Natural killer cell (primary cell): ENCODE data around the gene VOPP1. TPM values are rescaled to one million over a fixed set of nuclear protein-coding genes. Genes with fewer than 3 reads are reported as not detected.
"Not testable (repeated sequence)": the region's sequence is repeated elsewhere in the genome, so short reads cannot be mapped to it uniquely, and the experiment has no call there.

ENCODE experiments used
- ATAC-seq, 3 donors: fragments of 150-1000 bp in 2 of 3; fragments of 200-7000 bp in 1 of 3; cut with Tn5 transposase; 1 replicate in 1 of 3; 2 replicates in 2 of 3; pipeline ENCODE4 v1.10.0; 2021; ENCODE audit warnings: mild to moderate bottlenecking in 2 of 3, moderate library complexity in 2 of 3
- DNase-seq, 2 donors: peaks; one replicate each; pipeline versions ENCODE4 v3.0.0 to v3.0.0-alpha.2; 2013 to 2021; ENCODE audit warnings: mixed read lengths in 1 of 2
- H3K27ac ChIP-seq: one replicate; pipeline ENCODE4 v1.5.1; 2013; ENCODE audit warnings: mild to moderate bottlenecking, low read length
- H3K27me3 ChIP-seq: one replicate; pipeline ENCODE4 v1.6.1; 2013; ENCODE audit warnings: low read length; ENCODE audit not compliant: control insufficient read depth, insufficient read depth
- H3K36me3 ChIP-seq: one replicate; pipeline ENCODE4 v1.6.1; 2013; ENCODE audit warnings: low read length; ENCODE audit not compliant: control insufficient read depth, insufficient read depth
- H3K4me1 ChIP-seq: one replicate; pipeline ENCODE4 v1.6.1; 2013; ENCODE audit warnings: low read length; ENCODE audit not compliant: control insufficient read depth, insufficient read depth
- H3K4me3 ChIP-seq: one replicate; pipeline ENCODE4 v1.5.1; 2013; ENCODE audit warnings: low read length
- H3K9me3 ChIP-seq: one replicate; pipeline ENCODE4 v1.6.1; 2013; ENCODE audit warnings: low read length; ENCODE audit not compliant: control insufficient read depth, insufficient read depth
- H3K27ac Mint-ChIP-seq, 2 donors: one replicate each; pipeline ENCODE4 v1.8.0; 2022; ENCODE audit warnings: mild to moderate bottlenecking in 2 of 2, mixed read lengths in 2 of 2, moderate library complexity in 1 of 2
- H3K27me3 Mint-ChIP-seq, 2 donors: one replicate each; pipeline ENCODE4 v1.8.0; 2022; ENCODE audit warnings: low read depth in 2 of 2, mixed read lengths in 2 of 2
- H3K36me3 Mint-ChIP-seq: one replicate; pipeline ENCODE4 v1.8.0; 2022; ENCODE audit warnings: mixed read lengths
- H3K4me1 Mint-ChIP-seq, 2 donors: one replicate each; pipeline ENCODE4 v1.8.0; 2022; ENCODE audit warnings: mixed read lengths in 2 of 2
- H3K4me3 Mint-ChIP-seq: one replicate; pipeline ENCODE4 v1.8.0; 2022; ENCODE audit warnings: mild to moderate bottlenecking, moderate library complexity, mixed read lengths
- H3K9me3 Mint-ChIP-seq, 2 donors: one replicate each; pipeline ENCODE4 v1.8.0; 2022; ENCODE audit warnings: mixed read lengths in 2 of 2
- CTCF ChIP-seq: fragments of 200-600 bp; IDR thresholded peaks from one replicate; pipeline ENCODE4 v1.8.0; 2022; ENCODE audit warnings: antibody characterized with exemption
- WGBS: methylation state at CpG from one replicate; pipeline ENCODE4 v1.1.7; 2013; ENCODE audit warnings: missing lambda C conversion rate; ENCODE audit not compliant: insufficient coverage; 5-methylcytosine and 5-hydroxymethylcytosine counted together
- intact Hi-C: fragments of 100-400 bp; cut with micrococcal nuclease; formaldehyde crosslinking; loops from one replicate; pipeline ENCODE4 v1.14.2; 2022
- total RNA-seq, 4 donors: library from RNA; stranded (reverse); fragments of 120-200 nt in 1 of 4; gene quantifications; one replicate each; pipeline versions ENCODE4 v1.2.3 to v1.2.4, GENCODE V29; 2013 to 2022

The VOPP1 gene
- total RNA-seq, 3 donors from 2014 or later (not counting 1 experiment from before 2014, with no cell fraction given): 79.3 to 115 (median 110) TPM

GRCh38 chr7:55512635-55513191, 59.6 kb downstream of the VOPP1 start:
- Histone ChIP-seq H3K36me3 (peaks cover 31% of the 10 kb centered on the region), H3K4me1 (peaks cover 19% of the 10 kb centered on the region), H3K27ac (no peak overlapping the region), H3K9me3 (no peaks in the 10 kb centered on the region), H3K27me3 (no peaks in the 10 kb centered on the region), H3K4me3 (no peak overlapping the region)
- no peak overlapping the region for H3K4me3 Mint-ChIP-seq
- ATAC-seq (no peak), DNase-seq (no peak)
- peaks cover 48 to 50% of the 10 kb centered on the region in 2 donors for H3K4me1 Mint-ChIP-seq
- H3K9me3 Mint-ChIP-seq: no peaks in the 10 kb centered on the region
- WGBS: 97% methylated on average over 10 of the region's 10 CpGs
- no peak for TF ChIP-seq CTCF
- no peaks in the 10 kb centered on the region for H3K27me3 Mint-ChIP-seq
- H3K36me3 Mint-ChIP-seq: peaks cover 2% of the 10 kb centered on the region
- intact Hi-C loops: no loop called here
- H3K27ac Mint-ChIP-seq: peak overlapping the region in 1 of 2 donors; percentile 20

GRCh38 chr7:55510621-55511020, 61.7 kb downstream of the VOPP1 start:
- 98% methylated on average over 3 of the region's 3 CpGs for WGBS
- no peak for TF ChIP-seq CTCF
- Mint-ChIP-seq H3K36me3 (no peaks in the 10 kb centered on the region), H3K4me3 (no peak overlapping the region), H3K27me3 (no peaks in the 10 kb centered on the region), H3K27ac (peak overlapping the region in 1 of 2 donors; percentile 7), H3K4me1 (peaks cover 37 to 45% of the 10 kb centered on the region in 2 donors), H3K9me3 (no peaks in the 10 kb centered on the region)
- Histone ChIP-seq H3K4me3 (no peak overlapping the region), H3K4me1 (peaks cover 8% of the 10 kb centered on the region), H3K9me3 (no peaks in the 10 kb centered on the region), H3K36me3 (peaks cover 17% of the 10 kb centered on the region), H3K27ac (no peak overlapping the region), H3K27me3 (no peaks in the 10 kb centered on the region)
- DNase-seq (no peak), ATAC-seq (no peak)
- intact Hi-C loops: no loop called here

GRCh38 chr7:55510206-55510605, 62.1 kb downstream of the VOPP1 start:
- not testable (repeated sequence) for H3K36me3 Mint-ChIP-seq
- WGBS: no CpG with 5 or more reads among the region's 1 CpG

GRCh38 chr7:55509322-55509721, 63.0 kb downstream of the VOPP1 start:
- H3K4me3 ChIP-seq: no peak overlapping the region
- no peaks in the 10 kb centered on the region for H3K4me1 ChIP-seq
- TF ChIP-seq CTCF: no peak
- intact Hi-C loops: no loop called here
- no CpG with 5 or more reads among the region's 1 CpG for WGBS
- peaks cover 14% of the 10 kb centered on the region for H3K36me3 ChIP-seq
- no peaks in the 10 kb centered on the region for H3K9me3 Mint-ChIP-seq
- no peak overlapping the region for H3K27ac ChIP-seq
- H3K4me3 Mint-ChIP-seq: no peak overlapping the region
- H3K27ac Mint-ChIP-seq: peak overlapping the region in 1 of 2 donors; percentile 49
- H3K36me3 Mint-ChIP-seq: no peaks in the 10 kb centered on the region
- H3K9me3 ChIP-seq: no peaks in the 10 kb centered on the region
- ATAC-seq (no peak), DNase-seq (no peak)
- H3K27me3 ChIP-seq: no peaks in the 10 kb centered on the region
- no peaks in the 10 kb centered on the region for H3K27me3 Mint-ChIP-seq
- peaks cover 47 to 52% of the 10 kb centered on the region in 2 donors for H3K4me1 Mint-ChIP-seq

More at GRCh38 chr7:55510206-55510605, 62.1 kb downstream of the VOPP1 start:
- H3K36me3 ChIP-seq: peaks cover 13% of the 10 kb centered on the region
- H3K27me3 Mint-ChIP-seq, H3K27ac ChIP-seq, DNase-seq, H3K4me3 Mint-ChIP-seq, H3K4me3 ChIP-seq, H3K9me3 Mint-ChIP-seq, ATAC-seq, H3K4me1 ChIP-seq, H3K9me3 ChIP-seq, intact Hi-C loops, H3K27me3 ChIP-seq: not testable (repeated sequence)
- peaks cover 38 to 46% of the 10 kb centered on the region in 2 donors for H3K4me1 Mint-ChIP-seq
- peak overlapping the region in 1 of 2 donors; percentile 49 for H3K27ac Mint-ChIP-seq
